PC-3 (cell line): ENCODE data around the gene NABP1. TPM values are rescaled to one million over a fixed set of nuclear protein-coding genes. Genes with fewer than 3 reads are reported as not detected.

ENCODE experiments used
- ATAC-seq: fragments of 200-7000 bp; cut with Tn5 transposase; 2 replicates; pipeline ENCODE4 v1.9.1; 2020; ENCODE audit warnings: mild to moderate bottlenecking, moderate library complexity
- BruUV-seq: library from RNA; stranded (reverse); fragments of 400-500 nt; replicated peaks from 2 replicates; lab custom pipeline; 2021; lab: Mats Ljungman, UMichigan
- CTCF ChIA-PET: fragments of 300-600 bp; sonication (Branson Sonifier 250); formaldehyde crosslinking; loops from one replicate; lab custom pipeline; 2022; ENCODE audit warnings: antibody characterized with exemption; lab: Charles Lee
- POLR2A ChIA-PET: fragments of 300-600 bp; sonication (Branson Sonifier 250); formaldehyde crosslinking; loops from one replicate; lab custom pipeline; 2022; ENCODE audit warnings: antibody characterized with exemption; ENCODE audit not compliant: unreplicated experiment; lab: Charles Lee
- DNase-seq: peaks from one replicate; pipeline ENCODE4 v3.0.0-alpha.2; 2015
- H2AFZ ChIP-seq: fragments of 300-600 bp; sonication (generic); 2 replicates; pipeline ENCODE4 v1.6.0; 2016; ENCODE audit warnings: antibody characterized with exemption, low read length
- H3F3A ChIP-seq: fragments of 300-600 bp; sonication (generic); one replicate; pipeline ENCODE4 v1.6.0; 2017; ENCODE audit warnings: antibody characterized with exemption, low read length, control low read depth, mild to moderate bottlenecking; ENCODE audit not compliant: unreplicated experiment
- H3K27ac ChIP-seq: fragments of 300-600 bp; sonication (generic); 2 replicates; pipeline ENCODE4 v1.5.1; 2016; ENCODE audit warnings: mild to moderate bottlenecking, low read length
- H3K27me3 ChIP-seq: fragments of 300-600 bp; sonication (generic); 2 replicates; pipeline ENCODE4 v1.6.1; 2016; ENCODE audit warnings: low read length, mixed read lengths
- H3K36me3 ChIP-seq: fragments of 300-600 bp; sonication (generic); 2 replicates; pipeline ENCODE4 v1.6.1; 2016; ENCODE audit warnings: low read depth, mixed run types, low read length, mixed read lengths
- H3K4me1 ChIP-seq: fragments of 300-600 bp; sonication (generic); 2 replicates; pipeline ENCODE4 v1.5.1; 2016; ENCODE audit warnings: low read length; ENCODE audit not compliant: insufficient read depth
- H3K4me2 ChIP-seq: fragments of 300-600 bp; sonication (generic); 2 replicates; pipeline ENCODE4 v1.6.0; 2016; ENCODE audit warnings: low read length
- H3K4me3 ChIP-seq: fragments of 300-600 bp; sonication (generic); 2 replicates; pipeline ENCODE4 v1.5.1; 2016; ENCODE audit warnings: mild to moderate bottlenecking, low read length, mixed read lengths
- H3K79me2 ChIP-seq: fragments of 300-600 bp; sonication (generic); 2 replicates; pipeline ENCODE4 v1.6.1; 2017; ENCODE audit warnings: low read length, mixed read lengths
- H3K9ac ChIP-seq: fragments of 300-600 bp; sonication (generic); 2 replicates; pipeline ENCODE4 v1.6.0; 2016; ENCODE audit warnings: mild to moderate bottlenecking, low read length
- H3K9me2 ChIP-seq: fragments of 300-600 bp; sonication (generic); replicated peaks from 2 replicates; pipeline ENCODE4 v1.6.1; 2016; ENCODE audit warnings: mixed run types, low read length, mixed read lengths
- H3K9me3 ChIP-seq: fragments of 300-600 bp; sonication (generic); 2 replicates; pipeline ENCODE4 v1.6.1; 2016; ENCODE audit warnings: low read length, mixed read lengths
- H4K20me1 ChIP-seq: fragments of 300-600 bp; sonication (generic); 2 replicates; pipeline ENCODE4 v1.6.1; 2016; ENCODE audit warnings: low read length, mixed read lengths
- CTCF ChIP-seq: fragments of 300-600 bp; sonication (generic); conservative IDR thresholded peaks from 2 replicates; pipeline ENCODE4 v1.5.1; 2017; ENCODE audit warnings: antibody characterized with exemption, low read depth, mild to moderate bottlenecking, low read length
- EZH2 ChIP-seq: fragments of 300-600 bp; sonication (generic); IDR thresholded peaks from one replicate; pipeline ENCODE4 v1.6.1; 2017; ENCODE audit warnings: antibody characterized with exemption, mild to moderate bottlenecking, low read length; ENCODE audit not compliant: unreplicated experiment
- EZH2phosphoT487 ChIP-seq: fragments of 300-600 bp; sonication (generic); IDR thresholded peaks from 2 replicates; pipeline ENCODE4 v1.6.1; 2018; ENCODE audit warnings: mild to moderate bottlenecking, antibody characterized with exemption, low read length, borderline replicate concordance
- intact Hi-C: fragments of 100-400 bp; cut with micrococcal nuclease; formaldehyde crosslinking; loops from 2 replicates; pipeline ENCODE4 v1.9.0; 2023
- total RNA-seq: library from RNA; depleted of rRNA; stranded (reverse); fragments of >200 nt; gene quantifications from 2 replicates; pipeline ENCODE4 v1.2.3, GENCODE V29; 2014

NABP1 gene
- total RNA-seq, 1 experiment from 2014 or later, result 56.8 TPM

- no peak overlapping the region for H2AFZ ChIP-seq
- no peaks in the 10 kb centered on the region for H3K79me2 ChIP-seq
- CTCF ChIA-PET, result no interaction called here
- no peaks in the 10 kb centered on the region for H3F3A ChIP-seq
- H4K20me1 ChIP-seq, result no peaks in the 10 kb centered on the region
- peak; percentile 15 for DNase-seq
- TF ChIP-seq CTCF (no peak), EZH2phosphoT487 (no peak), EZH2 (no peak)
- intact Hi-C loops, result no loop called here
- no peak overlapping the region for H3K27ac ChIP-seq
- peaks cover 15% of the 10 kb centered on the region for H3K4me1 ChIP-seq
- ATAC-seq, result no peak
- H3K4me3 ChIP-seq, result no peak overlapping the region
- POLR2A ChIA-PET, result interaction anchor here (0.6 kb wide), 1 partner anchor 386 kb away, joined by 3 read pairs; no protein-coding TSS in a partner anchor
- no peaks in the 10 kb centered on the region for H3K9me3 ChIP-seq
- H3K27me3 ChIP-seq, result no peaks in the 10 kb centered on the region
- no peaks in the 10 kb centered on the region for H3K9me2 ChIP-seq
- no peak overlapping the region for H3K9ac ChIP-seq
- no peak overlapping the region for H3K4me2 ChIP-seq
- no peaks in the 10 kb centered on the region for H3K36me3 ChIP-seq
- BruUV-seq, result no TSS peak
Measured at GRCh38 chr2:191656391-191656790, 21.5 kb upstream of the NABP1 start.

- H3K9me3 ChIP-seq, result no peaks in the 10 kb centered on the region
- TF ChIP-seq EZH2 (no peak), EZH2phosphoT487 (no peak), CTCF (no peak)
- peaks cover 11% of the 10 kb centered on the region for H3K4me1 ChIP-seq
- H2AFZ ChIP-seq, result no peak overlapping the region
- BruUV-seq, result no TSS peak
- ChIA-PET POLR2A (no interaction called here), CTCF (no interaction called here)
- no peaks in the 10 kb centered on the region for H3K27me3 ChIP-seq
- no peak overlapping the region for H3K9ac ChIP-seq
- DNase-seq (no peak), ATAC-seq (no peak)
- intact Hi-C loops, result no loop called here
- no peak overlapping the region for H3K4me2 ChIP-seq
- H3K9me2 ChIP-seq, result no peaks in the 10 kb centered on the region
- H3K79me2 ChIP-seq, result no peaks in the 10 kb centered on the region
- H3K27ac ChIP-seq, result no peak overlapping the region
- no peaks in the 10 kb centered on the region for H3K36me3 ChIP-seq
- no peaks in the 10 kb centered on the region for H3F3A ChIP-seq
- H3K4me3 ChIP-seq, result no peak overlapping the region
- H4K20me1 ChIP-seq, result no peaks in the 10 kb centered on the region
Measured at GRCh38 chr2:191656792-191657191, 21.1 kb upstream of the NABP1 start.

- Histone ChIP-seq H3K4me3 (no peak overlapping the region), H3K4me1 (peaks cover 7% of the 10 kb centered on the region; the same call in 1 of the 2 replicates), H3K9me3 (no peaks in the 10 kb centered on the region), H3K9me2 (no peaks in the 10 kb centered on the region), H3K27me3 (no peaks in the 10 kb centered on the region), H3F3A (no peaks in the 10 kb centered on the region), H3K36me3 (no peaks in the 10 kb centered on the region), H3K27ac (no peak overlapping the region), H2AFZ (no peak overlapping the region), H3K79me2 (no peaks in the 10 kb centered on the region), H4K20me1 (no peaks in the 10 kb centered on the region), H3K4me2 (no peak overlapping the region), H3K9ac (no peak overlapping the region)
- CTCF ChIA-PET, result no interaction called here
- DNase-seq (peak; percentile 16), ATAC-seq (no peak)
- no TSS peak for BruUV-seq
- TF ChIP-seq EZH2 (no peak), CTCF (no peak), EZH2phosphoT487 (no peak)
- POLR2A ChIA-PET, result no interaction called here
- intact Hi-C loops, result no loop called here
Measured at GRCh38 chr2:191657977-191658376, 20.0 kb upstream of the NABP1 start.
